CD4-positive, alpha-beta T cell treated with Interferon gamma for 1 hour (primary cell): ENCODE results near the gene SLC5A11.
"Not testable (repeated sequence)": the region's sequence is repeated elsewhere in the genome, so short reads cannot be mapped to it uniquely, and the experiment has no call there.

Experiments used
- DNase-seq: peaks from one replicate; pipeline ENCODE4 v3.0.0-alpha.2; 2020

Gene SLC5A11

GRCh38 chr16:24863582-24864437 is 18.0 kb downstream of the SLC5A11 start:
- DNase-seq: no peak

- no peak for DNase-seq
Measured at GRCh38 chr16:24869033-24869432, 23.3 kb downstream of the SLC5A11 start.

GRCh38 chr16:24871891-24872290 is 26.1 kb downstream of the SLC5A11 start:
- DNase-seq: no peak

DNA sequence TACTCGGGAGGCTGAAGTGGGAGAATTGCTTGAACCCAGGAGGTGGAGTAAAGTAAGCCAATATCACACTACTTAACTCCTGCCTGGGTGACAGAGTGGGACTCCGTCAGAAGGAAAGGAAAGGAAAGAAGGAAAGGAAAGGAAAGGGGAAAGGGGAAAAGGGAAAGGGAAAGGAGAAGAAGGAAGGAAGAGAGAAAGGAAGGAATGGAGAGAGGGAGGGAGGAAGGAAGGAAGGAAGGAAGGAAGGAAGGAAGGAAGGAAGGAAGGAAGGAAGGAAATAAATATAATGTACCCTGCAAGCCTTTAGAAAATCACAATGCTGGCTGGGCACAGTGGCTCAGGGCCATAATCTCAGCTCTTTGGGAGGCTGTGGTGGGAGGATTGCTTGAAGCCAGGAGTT is 27.3 kb downstream of the SLC5A11 start:
- DNase-seq: no peak

- no peak for DNase-seq
Measured at GRCh38 chr16:24875466-24875865, 29.7 kb downstream of the SLC5A11 start.

DNA sequence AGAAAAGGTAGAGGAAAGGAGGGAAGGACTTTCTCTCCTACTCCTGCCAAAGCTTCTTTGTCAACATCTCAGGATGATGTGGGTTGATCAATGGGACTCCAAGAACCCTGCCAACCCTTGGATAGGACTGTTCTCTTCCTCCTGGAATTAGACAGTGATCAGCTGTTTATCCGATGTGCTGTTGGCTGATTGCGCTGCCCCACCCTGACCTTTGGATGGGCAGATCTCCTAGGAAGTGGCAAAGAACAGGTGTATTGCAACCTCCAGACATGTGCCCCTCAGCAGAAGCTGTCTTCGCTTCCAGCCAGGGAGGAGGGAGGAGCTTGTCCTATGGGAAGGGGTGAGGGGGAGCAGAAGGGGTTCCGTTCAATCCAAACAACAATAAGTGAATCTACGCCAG is 30.5 kb downstream of the SLC5A11 start:
- DNase-seq: no peak

DNA sequence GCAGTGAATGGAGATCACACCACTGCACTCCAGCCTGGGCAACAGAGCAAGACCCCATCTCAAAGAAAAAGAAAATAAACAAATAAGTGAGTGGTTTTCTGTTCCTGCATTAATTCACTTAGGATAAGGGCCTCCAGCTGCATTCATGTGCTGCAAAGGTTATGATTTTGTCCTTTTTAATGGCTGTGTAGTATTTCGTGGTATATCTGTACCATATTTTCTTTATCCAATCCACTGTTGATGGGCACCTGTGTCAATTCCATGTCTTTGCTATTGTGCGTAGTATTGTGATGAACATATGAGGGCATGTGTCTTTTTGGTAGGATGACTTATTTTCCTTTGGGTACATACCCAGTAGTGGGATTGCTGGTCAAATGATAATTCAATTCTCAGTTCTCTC is 33.9 kb downstream of the SLC5A11 start:
- no peak for DNase-seq

- no peak for DNase-seq
Measured at GRCh38 chr16:24883714-24884151, 38.0 kb downstream of the SLC5A11 start.

DNA sequence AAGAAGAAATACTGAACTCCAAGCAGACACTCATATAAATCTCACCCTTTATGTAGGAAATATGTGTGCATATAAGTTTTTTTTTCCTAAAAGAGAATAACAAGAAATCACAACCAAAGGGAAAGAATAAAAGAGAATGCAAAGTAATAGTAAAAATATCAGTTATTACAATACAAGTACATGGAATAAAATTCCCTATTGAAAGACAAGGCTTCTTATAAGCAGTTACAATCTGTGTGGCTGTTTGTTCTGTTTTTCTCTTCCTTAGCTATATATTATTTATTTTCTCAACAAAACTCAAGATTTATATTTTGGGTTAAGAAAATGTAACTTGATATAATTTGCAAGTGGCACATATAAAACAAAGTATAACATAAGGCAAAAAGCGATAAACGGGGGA is 41.7 kb downstream of the SLC5A11 start:
- DNase-seq: no peak

- no peak for DNase-seq
Measured at GRCh38 chr16:24890746-24891145, 45.0 kb downstream of the SLC5A11 start.

- DNase-seq: no peak
Measured at GRCh38 chr16:24896439-24896838, 50.7 kb downstream of the SLC5A11 start.

GRCh38 chr16:24897522-24897921 is 51.8 kb downstream of the SLC5A11 start:
- DNase-seq: not testable (repeated sequence)

GRCh38 chr16:24900230-24900629 is 54.5 kb downstream of the SLC5A11 start:
- no peak for DNase-seq

DNA sequence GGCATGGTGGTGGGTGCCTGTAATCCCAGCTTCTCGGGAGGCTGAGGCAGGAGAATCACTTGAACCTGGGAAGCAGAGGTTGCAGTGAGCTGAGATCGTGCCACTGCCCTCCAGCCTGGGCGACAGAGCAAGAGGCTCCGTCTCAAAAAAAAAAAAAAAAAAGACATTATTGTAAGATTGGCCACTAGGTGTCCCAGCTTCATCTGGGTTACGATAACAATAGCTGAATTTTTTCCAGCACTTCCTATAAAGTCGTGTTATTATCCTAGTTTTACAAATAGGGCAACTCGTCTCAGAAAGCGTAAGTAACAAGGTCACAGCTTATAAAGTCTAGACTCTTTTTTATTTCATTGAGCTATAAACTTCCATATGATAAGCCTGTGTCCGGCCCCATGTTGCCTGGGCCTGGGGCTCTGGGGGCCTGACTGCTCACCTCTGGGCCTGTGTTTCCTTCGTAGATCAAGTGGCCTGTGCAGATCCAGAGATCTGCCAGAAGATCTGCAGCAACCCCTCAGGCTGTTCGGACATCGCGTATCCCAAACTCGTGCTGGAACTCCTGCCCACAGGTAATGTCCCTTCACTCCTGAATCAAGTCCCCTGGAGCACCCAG is 60.5 kb downstream of the SLC5A11 start:
- DNase-seq: no peak

DNA sequence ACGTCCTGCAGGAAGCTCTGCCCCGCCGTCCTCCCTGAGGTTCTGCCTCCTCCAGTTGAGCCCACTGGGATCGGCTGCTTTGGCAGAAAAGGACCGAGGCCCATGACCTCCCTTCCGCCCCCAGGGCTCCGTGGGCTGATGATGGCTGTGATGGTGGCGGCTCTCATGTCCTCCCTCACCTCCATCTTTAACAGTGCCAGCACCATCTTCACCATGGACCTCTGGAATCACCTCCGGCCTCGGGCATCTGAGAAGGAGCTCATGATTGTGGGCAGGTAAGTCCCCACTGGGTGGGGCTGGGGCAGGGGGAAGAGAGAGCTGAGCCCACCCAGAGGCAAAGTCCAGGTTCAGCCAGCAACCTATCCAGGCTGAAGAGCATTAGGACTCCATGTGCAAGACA is 61.1 kb downstream of the SLC5A11 start:
- DNase-seq: no peak

DNA sequence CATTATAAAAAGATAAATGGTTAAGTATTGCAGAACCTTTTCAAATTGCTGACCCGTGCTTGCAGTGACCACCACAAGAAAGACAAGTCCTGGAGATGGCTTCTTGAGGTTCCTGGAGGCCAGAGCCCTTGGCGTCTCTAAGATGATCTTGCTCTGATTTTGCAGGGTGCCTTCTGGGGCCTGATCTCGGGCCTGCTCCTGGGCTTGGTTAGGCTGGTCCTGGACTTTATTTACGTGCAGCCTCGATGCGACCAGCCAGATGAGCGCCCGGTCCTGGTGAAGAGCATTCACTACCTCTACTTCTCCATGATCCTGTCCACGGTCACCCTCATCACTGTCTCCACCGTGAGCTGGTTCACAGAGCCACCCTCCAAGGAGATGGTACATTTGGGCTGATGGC is 63.0 kb downstream of the SLC5A11 start:
- no peak for DNase-seq

GRCh38 chr16:24909856-24910255 is 64.1 kb downstream of the SLC5A11 start:
- no peak for DNase-seq

GRCh38 chr16:24915019-24915418 is 69.3 kb downstream of the SLC5A11 start:
- no peak for DNase-seq

GRCh38 chr16:24915576-24915975 is 69.8 kb downstream of the SLC5A11 start:
- DNase-seq: no peak

DNA sequence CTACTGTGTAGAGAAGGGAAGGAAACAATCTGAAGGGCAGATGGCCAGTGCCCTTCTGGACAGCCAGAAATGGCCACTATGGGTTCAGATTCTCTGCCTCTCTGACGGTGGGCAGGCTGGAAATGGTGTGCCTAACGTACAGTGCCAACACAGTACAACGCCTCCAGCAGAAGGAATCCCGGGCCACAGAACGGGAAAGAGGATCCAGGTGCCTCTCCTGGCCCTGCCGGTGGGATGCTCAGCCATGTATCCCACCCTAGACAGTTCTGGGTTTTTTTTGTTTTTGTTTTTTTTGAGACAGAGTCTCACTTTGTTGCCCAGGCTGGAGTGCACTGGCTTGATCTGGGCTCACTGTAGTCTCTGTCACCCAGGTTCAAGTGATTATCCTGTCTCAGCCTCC is 71.5 kb downstream of the SLC5A11 start:
- no peak for DNase-seq

GRCh38 chr16:24917891-24918290 is 72.1 kb downstream of the SLC5A11 start:
- DNase-seq: no peak

DNA sequence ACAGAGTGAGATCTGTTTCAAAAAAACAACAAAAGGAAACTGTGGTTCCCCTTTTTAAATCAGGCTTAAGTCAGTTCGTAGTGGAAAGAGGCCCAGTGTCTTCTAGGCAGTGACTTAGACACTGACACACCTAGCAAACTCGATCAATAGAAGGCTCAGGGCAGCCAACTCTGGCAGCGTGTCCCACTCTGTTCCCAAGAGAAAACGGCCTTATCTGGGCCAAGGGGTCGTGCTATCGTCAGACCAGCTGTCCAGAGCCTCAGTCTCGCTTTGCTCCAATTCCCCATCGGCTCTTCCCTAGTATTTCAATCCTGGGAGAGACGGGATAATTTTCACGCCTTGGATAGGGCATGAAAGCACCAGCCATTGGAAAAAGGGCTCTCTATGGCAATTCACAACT is 72.9 kb downstream of the SLC5A11 start:
- no peak for DNase-seq

DNA sequence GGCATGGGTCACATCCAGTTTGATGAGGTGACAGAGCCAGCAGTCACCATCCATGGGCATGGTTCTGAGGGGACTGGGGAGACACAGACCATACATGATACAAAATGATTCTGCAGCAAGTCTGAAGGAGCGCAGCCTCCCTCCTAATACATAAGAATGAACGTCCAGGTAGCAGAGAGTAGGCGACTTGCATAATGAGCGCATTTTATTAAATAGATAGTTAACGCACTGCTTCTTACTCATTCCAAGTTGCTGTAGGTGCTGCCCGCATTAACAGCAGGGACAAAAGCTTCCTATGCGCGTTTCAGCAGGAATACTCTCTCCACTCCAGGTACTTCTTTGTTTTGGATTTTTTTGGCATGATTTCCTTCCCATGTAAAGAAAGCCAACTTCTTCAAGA is 73.8 kb downstream of the SLC5A11 start:
- DNase-seq: no peak

- no peak for DNase-seq
Measured at GRCh38 chr16:24920568-24920967, 74.8 kb downstream of the SLC5A11 start.

DNA sequence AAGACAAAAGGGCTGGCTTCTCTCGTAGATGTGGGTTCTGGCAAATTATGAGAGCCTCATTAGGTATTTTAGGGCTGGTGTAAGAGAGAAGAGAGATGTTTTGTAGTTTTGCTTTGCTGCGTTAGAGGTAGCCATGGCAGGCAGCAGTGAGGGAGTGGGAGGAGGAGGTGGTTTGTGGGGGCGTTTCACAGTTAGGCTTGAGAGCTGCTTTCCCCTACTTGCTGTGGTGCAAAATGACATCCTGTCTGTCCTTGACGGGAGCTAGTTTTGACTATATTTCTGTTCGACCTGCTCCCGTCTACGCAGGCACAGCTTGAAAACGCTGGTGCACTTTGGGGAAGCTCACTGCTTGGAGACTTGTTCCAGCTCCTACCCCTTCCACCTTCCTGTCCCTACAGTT is 75.5 kb downstream of the SLC5A11 start:
- no peak for DNase-seq
